Transverse colon (tissue), 3 donors: ENCODE measurements around the gene CLDN16.

Source experiments
- CTCF ChIP-seq, 5 experiments: fragments of 200-600 bp in 3 of 5; fragments of 450-650 bp in 2 of 5; sonication (generic) in 3 of 5; IDR thresholded peaks; 1 replicate in 2 of 5; 2 replicates in 3 of 5; pipeline ENCODE4 v1.5.1; 2016 to 2017; ENCODE audit warnings: antibody characterized with exemption in 5 of 5, inconsistent platforms in 3 of 5, mild to moderate bottlenecking in 2 of 5, moderate library complexity in 1 of 5
- EP300 ChIP-seq: sonication (generic); formaldehyde crosslinking; IDR thresholded peaks from one replicate; pipeline ENCODE4 v1.6.1; 2017; ENCODE audit warnings: antibody characterized with exemption, low read depth
- POLR2A ChIP-seq: fragments of 450-650 bp; IDR thresholded peaks from one replicate; pipeline ENCODE4 v1.6.1; 2016; ENCODE audit warnings: antibody characterized with exemption, mild to moderate bottlenecking, moderate library complexity

GRCh38 chr3:190396001-190396400, 8.0 kb downstream of the CLDN16 start:
- TF ChIP-seq CTCF (IDR thresholded peaks at IDR 0.05) (no peak), EP300 (no peak), POLR2A (no peak)
